Measurements from ENCODE around the gene SLCO3A1. TPM values are rescaled to one million over a fixed set of nuclear protein-coding genes. Genes with fewer than 3 reads are reported as not detected.
"Not testable (repeated sequence)": the region's sequence is repeated elsewhere in the genome, so short reads cannot be mapped to it uniquely, and the experiment has no call there.

Gene SLCO3A1
- total RNA-seq, 2 experiments from 2014 or later = 4.2 to 4.8 TPM

- H3K4me1 Mint-ChIP-seq (ENCODE audit: low read depth) = no peaks in the 10 kb centered on the region
- H3K27me3 Mint-ChIP-seq = no peaks in the 10 kb centered on the region
- H3K27ac Mint-ChIP-seq = no peak overlapping the region
- H3K36me3 Mint-ChIP-seq (ENCODE audit: low read depth) = no peaks in the 10 kb centered on the region
- ATAC-seq (no peak), DNase-seq (no peak)
- no peak for TF ChIP-seq CTCF (IDR thresholded peaks at IDR 0.05)
- H3K4me3 Mint-ChIP-seq = no peak overlapping the region
- ChIA-PET CTCF (no interaction called here), POLR2A (no interaction called here)
- H3K9me3 Mint-ChIP-seq = no peaks in the 10 kb centered on the region
- intact Hi-C loops (cut with micrococcal nuclease) = no loop called here
Observed at GRCh38 chr15:92197746-92198145, 344.2 kb downstream of the SLCO3A1 start.

GRCh38 chr15:92200891-92201290 is 347.4 kb downstream of the SLCO3A1 start:
- Mint-ChIP-seq H3K27ac (no peak overlapping the region), H3K27me3 (no peaks in the 10 kb centered on the region), H3K4me1 (ENCODE audit: low read depth) (no peaks in the 10 kb centered on the region), H3K9me3 (no peaks in the 10 kb centered on the region), H3K36me3 (ENCODE audit: low read depth) (no peaks in the 10 kb centered on the region), H3K4me3 (no peak overlapping the region)
- ChIA-PET POLR2A (no interaction called here), CTCF (no interaction called here)
- no peak for ATAC-seq
- TF ChIP-seq CTCF (IDR thresholded peaks at IDR 0.05) = no peak
- intact Hi-C loops (cut with micrococcal nuclease) = no loop called here
- DNase-seq = no peak

- CTCF ChIA-PET = no interaction called here
- Mint-ChIP-seq H3K27ac (no peak overlapping the region), H3K4me3 (no peak overlapping the region), H3K9me3 (no peaks in the 10 kb centered on the region), H3K4me1 (ENCODE audit: low read depth) (no peaks in the 10 kb centered on the region), H3K36me3 (ENCODE audit: low read depth) (no peaks in the 10 kb centered on the region), H3K27me3 (peaks cover 10% of the 10 kb centered on the region)
- DNase-seq (no peak), ATAC-seq (no peak)
- POLR2A ChIA-PET = no interaction called here
- TF ChIP-seq CTCF (IDR thresholded peaks at IDR 0.05) = no peak
- intact Hi-C loops (cut with micrococcal nuclease) = no loop called here
Observed at GRCh38 chr15:92205255-92205739, 351.8 kb downstream of the SLCO3A1 start.

GRCh38 chr15:92207601-92208000 is 354.1 kb downstream of the SLCO3A1 start:
- H3K36me3 Mint-ChIP-seq (ENCODE audit: low read depth); H3K9me3 Mint-ChIP-seq; ATAC-seq; H3K4me1 Mint-ChIP-seq (ENCODE audit: low read depth); POLR2A ChIA-PET; H3K4me3 Mint-ChIP-seq; H3K27ac Mint-ChIP-seq; intact Hi-C loops (cut with micrococcal nuclease); DNase-seq: not testable (repeated sequence)
- peaks cover 13% of the 10 kb centered on the region for H3K27me3 Mint-ChIP-seq
- CTCF ChIA-PET = interaction anchor here (1.3 kb wide), 1 partner anchor 18 kb away, joined by 3 read pairs; no protein-coding TSS in a partner anchor

Measured in activated CD8-positive, alpha-beta T cell treated with anti-CD3 and anti-CD28 coated beads for 36 hours (primary cell).